Activated CD4-positive, alpha-beta T cell treated with anti-CD3 and anti-CD28 coated beads, Interleukin-2, Interleukin-6, amounts not matched to agents 100 ng/mL and 50 ng/mL, durations not matched to agents 16 hours and 8 hours (primary cell): ENCODE data around the gene RHOBTB3.

Experiments used
- DNase-seq: peaks from one replicate; pipeline ENCODE4 v3.0.0-alpha.2; 2020

The RHOBTB3 gene

DNA sequence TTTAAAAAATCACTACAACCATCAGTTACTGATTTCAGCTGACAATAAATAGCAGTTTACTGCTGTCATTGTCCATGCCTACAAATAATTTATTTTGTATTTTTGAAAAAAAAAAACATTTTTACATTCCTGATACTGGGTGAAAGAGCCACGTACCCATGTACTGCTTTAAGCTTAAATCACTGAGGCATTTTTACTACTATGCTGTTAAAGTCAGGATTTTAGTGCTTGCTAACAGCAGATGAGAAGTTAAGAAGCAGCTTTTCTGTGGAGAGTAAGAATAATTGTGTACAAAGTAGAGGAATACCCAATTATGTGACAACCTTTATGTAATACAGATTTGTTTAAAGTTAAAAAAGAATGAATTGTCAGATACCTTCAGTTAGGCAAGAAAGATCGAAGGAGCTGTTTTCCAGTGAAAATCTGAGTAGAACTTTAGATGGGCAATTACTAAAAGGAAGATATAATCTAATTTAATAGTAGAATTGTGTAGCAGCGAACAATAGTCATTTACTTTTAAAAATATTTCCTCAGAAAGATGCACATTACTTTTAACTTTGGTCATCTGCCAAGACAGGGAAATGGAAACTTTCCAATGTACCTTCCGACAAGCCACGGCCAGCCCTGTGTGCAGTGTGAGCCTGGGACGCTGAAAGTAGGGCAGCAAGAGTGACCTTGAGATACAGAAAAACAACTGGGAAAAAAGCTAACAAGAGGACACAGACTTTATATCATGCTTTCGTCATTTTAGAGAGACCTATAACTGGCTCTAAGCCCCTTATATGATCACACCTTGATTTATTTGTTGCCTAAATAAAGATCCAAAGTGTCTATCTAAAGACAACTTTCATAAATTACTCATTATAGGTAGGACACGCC is 39.9 kb downstream of the RHOBTB3 start:
- no peak for DNase-seq

DNA sequence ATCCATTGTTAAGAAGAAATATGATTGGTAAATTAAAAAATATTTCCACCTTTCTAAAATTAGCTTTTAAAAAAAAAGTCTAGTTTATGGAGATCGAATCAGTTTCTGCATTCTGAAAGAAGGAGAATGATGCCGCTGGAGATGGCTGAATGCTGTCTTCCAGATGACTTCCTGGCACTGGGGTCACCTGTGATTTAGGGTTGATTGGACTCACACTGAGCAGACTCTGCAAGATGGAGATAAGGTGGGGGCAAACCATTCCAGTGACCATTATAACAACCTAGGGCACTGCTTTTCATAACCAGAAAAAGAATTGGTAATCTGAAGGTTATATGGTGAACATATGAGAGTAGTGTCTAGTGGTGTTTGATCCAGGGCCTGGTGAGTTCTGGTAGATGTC is 40.8 kb downstream of the RHOBTB3 start:
- no peak for DNase-seq

DNA sequence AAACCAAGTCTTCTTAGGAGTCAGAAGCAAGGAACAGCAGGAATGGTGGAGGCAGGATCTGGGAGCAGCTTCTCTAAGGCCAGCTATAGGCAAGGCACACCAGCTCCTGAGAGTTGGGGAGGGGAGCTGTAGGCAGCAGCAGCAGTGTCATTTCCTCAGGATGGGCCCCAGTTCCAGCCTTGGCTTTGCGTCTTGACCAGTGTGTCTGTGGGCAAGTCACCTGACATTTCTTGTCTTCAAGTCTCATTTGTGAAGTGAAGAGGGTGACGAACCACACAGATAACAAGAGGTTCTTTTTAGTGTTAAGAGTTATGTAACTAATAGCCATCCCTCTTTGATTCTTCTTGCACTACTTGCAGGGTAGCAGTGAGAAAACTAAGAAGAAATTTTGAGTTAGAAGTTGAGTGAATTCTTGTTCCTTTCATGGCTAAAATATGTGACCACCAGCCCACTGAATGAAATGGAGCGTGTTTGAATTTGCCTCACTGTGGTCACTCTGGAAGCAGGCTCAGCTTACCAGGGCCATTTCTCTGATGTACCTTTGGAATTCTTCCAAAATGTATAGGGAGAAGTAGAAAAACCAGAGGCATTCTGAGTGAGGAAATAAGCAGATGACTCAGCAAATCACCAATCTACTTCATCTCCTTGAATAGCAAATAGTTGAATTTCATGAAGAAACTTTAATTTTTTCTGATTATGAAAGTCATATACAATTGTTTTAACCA is 42.4 kb downstream of the RHOBTB3 start:
- DNase-seq, result no peak

DNA sequence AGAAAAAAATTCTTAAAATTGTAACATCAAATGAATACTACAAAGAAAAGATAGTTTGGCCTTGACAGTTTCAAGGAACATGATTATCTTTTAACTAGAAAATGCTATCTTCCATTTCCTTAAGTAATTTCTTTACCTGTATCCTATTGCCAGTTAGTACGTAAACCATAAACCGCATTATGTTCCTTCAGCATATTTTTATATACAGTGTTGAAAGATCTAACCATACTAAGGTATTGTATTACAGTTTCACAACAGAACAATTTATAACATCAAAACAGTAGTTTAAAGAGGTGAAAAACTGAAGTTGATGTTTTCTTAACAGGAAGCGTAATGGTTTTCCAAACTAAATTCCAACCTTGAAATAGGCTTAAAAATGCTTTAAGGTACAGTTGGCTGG is 46.3 kb downstream of the RHOBTB3 start:
- DNase-seq, result no peak

DNA sequence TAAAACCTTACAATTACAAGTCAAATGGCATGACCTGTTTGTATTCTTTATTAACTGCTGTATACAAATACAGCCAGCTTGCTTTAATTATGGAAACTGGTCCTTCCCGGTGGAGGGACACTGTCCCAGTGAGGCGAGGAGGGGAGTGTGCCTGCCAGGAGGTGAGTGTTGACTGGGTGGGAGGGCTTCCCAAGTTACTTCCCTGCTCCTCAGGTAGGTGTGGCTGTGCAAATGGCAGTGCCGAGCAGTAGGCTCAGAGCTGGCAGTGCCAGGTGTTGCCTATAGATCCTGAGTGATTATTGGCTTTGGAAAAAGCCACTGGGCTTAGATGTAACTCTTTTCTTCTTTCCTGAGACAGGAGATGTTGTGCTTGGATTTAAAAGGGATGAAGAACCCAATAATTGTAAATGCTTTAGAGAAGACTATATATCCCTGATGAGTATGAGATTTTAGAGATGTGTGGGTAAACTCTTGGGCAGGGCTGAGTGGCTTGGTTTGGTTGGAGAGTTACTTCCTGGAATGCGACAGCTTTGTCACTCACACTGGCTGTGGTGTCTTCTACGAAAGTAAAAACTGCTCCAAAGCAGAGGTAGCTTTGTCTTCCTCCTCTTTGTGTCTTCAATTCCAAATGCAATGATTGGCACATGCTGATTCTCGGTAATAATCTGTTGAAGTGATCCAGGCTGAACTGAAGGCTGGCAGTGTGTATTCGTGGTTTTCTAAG is 47.7 kb downstream of the RHOBTB3 start:
- DNase-seq, result no peak

DNA sequence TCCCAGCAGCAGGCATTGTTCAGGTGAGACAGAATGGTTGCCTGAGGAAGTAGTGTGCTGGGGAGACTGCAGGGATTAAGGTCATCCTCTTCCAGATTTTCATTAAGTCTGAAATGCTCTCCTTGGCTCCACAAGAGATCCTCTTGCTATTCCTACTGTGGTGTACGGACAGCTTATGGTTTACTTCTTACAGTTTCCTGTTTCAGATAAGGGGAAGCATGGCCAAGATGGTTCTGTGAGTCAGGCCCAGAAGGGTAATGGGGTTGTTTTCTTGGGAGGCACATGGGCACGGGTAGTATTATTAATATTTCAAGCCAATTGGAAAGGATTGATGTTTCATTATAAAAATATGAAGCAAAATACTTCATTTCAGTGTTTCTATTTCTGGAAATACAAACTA is 48.5 kb downstream of the RHOBTB3 start:
- DNase-seq, result no peak

DNA sequence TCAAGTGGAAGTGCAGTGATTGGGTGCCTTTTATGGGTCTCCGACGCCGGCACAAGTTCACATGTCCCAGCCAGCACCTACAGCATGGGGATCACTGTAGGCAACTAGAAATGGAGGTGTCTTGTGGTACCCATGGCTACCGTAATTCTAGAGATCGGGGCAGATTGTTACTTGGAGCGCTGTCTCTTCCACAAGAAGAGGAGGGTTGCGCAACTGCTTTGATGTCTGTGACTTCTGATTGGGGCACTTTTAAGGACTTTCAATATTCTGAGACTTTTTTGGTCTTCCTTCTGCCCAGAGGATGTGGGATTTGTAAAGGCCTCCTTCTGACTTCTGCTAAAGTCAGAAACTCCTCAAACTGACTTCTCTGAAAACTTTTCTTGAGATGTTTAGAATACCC is 49.5 kb downstream of the RHOBTB3 start:
- no peak for DNase-seq

DNA sequence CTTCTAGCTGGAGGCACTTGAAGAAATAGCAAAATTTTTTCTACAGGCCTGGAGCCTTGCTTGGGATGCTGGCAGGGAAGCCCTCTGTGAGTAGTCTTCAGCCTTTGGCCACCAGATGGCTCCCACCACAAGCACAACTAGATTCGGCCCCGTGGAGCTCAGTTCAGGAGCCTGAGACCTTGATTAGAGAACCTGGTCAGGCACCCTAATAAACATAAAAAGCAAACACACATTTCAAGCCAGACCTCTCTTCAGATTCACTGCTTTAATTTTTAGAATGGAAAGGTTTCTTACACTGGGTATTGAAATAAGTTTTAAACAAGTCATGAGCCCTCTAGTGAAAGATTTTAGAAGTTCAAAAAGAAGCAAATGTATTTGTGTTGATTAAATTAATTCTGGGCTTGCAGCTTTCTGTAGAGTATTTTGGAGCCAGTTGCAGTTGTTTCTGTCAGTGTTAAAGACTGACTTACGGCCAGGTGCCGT is 50.0 kb downstream of the RHOBTB3 start:
- peak; percentile 81 for DNase-seq

DNA sequence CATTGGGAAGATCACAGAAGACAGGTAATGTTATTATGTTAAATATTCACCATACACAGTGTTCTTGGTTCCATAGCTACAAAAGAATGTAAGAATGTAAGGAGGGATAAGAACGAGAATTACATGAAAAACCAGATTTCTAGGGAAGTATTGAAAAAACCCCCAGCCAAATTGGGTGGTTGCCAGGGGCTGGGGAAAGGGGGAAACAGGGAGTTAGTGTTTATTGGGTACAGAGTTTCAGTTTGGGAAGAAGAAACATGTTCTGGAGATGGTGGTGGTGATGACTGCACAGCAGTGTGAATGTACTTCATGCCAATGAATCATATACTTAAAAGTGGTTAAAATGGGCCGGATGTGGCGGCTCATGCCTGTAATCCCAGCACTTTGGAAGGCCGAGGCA is 51.0 kb downstream of the RHOBTB3 start:
- DNase-seq, result no peak

DNA sequence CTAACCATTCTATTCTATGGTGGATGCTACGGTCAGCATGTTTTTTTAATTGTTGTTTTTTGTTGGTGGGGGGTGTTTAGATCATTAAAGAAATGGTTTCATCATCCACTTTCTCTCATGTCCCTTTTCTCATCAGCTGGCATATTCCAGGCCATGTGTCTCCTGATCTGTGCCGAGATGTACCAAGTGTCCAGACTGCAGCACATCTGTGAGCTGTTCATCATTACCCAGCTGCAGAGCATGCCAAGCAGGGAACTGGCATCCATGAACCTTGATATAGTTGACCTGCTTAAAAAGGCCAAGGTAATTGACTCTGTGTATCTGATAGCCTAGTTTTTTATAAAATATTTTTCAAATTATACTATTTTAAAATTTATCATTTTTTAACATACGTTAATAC is 52.5 kb downstream of the RHOBTB3 start:
- no peak for DNase-seq

DNA sequence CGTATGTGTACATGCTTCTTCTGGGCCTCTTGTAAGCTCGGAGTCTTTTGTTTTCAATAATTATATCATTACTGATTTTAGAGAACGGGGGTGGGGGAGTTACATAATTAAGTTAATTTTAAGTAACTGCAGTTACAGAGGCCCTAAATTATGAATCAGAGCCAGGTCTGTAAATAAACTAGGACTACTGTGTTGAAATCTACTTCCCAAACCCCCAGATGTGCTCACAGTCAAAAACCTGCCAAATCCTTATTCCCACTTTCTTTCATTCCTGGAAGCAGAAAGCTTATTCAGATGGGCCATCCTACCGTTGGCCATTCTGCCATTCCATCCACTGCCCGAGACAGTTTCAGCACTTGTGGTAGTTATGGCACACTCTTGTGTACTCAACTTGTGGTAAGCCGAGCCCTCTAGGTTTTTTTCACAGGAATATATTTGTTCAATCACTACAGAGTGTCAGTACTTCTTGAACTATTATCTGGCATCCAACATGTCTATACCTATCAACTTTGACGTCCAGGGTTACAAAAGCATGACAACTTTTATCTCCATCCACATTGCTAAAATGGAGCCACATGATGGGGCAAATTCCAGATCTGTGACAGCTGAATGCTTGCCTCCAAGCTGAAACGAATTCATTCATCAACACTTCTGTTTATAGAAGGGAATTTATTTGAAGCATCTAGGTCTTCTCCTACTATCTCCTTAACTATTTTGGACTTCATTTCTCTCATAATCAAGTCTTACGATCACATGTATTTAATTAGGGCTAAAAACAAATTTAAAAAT is 53.6 kb downstream of the RHOBTB3 start:
- no peak for DNase-seq

DNA sequence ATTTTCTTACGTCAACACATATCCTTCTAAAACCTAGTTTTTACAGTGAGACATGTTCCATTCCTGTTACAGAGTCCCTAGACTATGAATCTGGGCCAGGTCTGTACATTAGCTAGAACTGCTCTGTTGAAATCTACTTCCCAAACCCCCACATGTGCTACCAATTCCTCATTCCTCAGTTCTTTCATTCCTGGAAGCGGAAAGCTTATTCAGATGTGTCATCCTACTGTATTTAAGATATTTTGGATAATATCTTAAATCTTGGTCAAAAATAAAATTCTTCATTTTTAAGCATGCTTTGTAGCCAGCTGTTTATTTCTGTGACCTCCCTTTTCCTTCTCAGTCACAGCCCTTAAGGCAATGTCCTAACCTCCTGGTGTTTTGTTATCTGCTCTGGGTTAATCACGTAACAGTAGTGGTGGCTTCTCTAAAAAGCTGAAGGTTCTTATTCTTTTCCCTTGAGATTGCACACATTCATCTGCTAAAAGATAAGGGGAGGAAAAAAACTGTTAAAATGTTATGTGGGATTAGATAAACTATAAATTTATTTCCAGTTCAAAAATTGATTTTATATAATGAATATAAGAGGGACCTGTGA is 55.8 kb downstream of the RHOBTB3 start:
- no peak for DNase-seq

DNA sequence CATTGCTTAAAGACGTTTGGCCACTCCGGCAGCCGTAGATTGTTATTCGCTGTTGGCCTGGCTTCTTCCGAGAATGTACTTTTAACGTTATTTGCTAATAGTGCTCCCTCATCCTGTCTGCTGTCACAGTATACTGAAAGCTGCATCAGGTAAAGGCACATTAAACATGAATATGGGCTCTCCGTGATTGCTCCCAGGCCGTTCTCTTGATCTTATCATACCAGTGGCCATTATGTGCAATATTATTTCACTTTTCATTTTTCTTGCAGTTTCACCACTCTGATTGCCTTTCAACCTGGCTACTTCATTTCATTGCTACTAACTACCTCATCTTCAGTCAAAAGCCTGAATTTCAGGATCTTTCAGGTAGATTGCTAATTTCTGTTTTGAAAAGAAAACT is 57.4 kb downstream of the RHOBTB3 start:
- no peak for DNase-seq

DNA sequence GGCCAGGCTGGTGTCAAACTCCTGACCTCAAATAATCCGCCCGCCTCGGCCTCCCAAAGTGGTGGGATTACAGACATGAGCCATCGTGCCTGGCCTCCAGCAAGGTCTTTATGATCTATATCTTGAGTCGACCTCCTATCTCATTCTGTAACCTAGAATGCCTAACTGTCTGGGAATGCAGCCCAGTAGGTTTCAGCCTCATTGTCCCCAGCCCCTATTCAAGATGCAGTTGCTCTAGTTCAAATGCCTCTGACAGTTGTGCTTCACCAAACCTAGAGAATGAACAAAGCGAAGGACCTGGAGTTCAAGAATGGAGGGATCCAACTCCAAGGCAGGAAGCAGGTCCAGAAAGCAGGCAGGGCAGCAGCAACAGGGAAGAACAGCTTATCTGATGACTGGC is 60.6 kb downstream of the RHOBTB3 start:
- no peak for DNase-seq

DNA sequence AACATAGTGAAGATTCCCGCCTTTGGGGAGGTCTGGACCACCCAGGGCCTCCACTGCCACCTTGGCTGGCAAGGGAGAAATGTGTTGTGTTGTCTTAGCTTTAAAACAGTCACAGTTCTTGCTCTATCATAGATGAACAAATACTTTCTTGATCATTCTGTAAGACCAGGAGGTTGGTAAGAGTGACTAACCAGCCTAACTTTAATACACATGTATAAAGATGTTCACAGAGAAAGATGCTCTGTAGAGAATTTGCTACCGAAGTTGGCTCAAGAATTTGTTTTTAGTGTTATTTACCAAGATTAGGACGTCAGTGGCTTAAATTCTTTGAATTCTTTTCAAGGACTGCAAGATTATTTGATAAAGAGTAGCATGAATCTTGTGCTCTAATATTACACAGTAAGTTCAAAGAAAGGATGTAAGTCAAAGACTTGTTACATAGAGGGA is 63.0 kb downstream of the RHOBTB3 start:
- no peak for DNase-seq

DNA sequence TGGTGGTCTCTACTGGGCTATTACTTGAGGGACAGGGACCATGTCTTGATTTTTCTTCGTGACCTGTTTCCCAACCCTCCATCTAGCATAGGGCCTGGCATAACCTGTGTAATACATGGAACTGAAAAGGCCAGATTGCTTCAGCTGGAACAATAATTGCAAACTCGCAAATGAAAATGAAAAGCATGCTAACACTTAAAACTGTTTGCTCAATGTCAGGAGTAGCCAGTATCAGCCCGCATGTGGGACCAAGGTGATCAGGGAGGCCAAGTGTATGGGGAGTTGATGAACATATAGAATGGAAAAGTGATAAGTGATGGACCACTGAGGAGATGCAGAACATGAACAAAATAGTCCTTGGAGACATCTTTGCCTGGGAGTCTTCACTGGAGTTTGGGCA is 66.2 kb downstream of the RHOBTB3 start:
- DNase-seq, result no peak

DNA sequence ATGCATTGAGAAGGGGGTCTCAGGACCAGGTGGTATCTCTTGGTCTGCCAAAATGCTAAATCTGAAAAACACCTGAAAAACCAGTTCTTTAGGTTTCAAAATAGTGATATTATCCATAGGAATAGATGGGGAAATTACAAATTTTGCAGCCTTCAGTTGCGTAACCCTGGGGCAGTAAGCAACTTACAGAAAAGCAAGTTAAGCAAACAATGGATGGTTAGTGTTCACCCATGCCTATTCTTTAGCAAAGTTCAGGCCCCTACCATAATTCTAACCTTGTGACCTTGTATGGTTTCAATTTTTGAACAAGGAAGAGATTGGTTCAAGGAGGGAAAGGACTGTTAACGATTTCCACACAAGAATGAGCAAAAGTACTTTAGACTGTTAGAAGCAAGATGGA is 66.9 kb downstream of the RHOBTB3 start:
- no peak for DNase-seq

DNA sequence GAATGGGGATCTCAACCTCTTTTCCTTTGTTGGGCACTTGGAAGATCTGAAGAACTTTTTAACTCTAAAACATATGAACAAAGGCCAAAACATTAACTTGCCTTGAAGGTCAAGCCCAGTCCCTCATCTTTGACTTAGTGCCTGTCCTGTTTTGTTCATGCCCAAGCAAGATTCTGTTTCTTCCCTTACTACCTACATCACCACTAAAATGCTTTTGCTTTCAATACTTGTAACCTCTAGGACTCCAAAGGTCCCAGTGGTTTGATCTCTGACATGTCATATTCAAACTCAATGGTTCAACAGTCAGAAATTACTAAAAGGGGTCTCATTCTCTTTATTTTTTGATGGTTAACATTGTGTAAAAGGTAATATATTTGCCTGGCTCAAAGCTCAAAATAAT is 67.4 kb downstream of the RHOBTB3 start:
- DNase-seq, result no peak

DNA sequence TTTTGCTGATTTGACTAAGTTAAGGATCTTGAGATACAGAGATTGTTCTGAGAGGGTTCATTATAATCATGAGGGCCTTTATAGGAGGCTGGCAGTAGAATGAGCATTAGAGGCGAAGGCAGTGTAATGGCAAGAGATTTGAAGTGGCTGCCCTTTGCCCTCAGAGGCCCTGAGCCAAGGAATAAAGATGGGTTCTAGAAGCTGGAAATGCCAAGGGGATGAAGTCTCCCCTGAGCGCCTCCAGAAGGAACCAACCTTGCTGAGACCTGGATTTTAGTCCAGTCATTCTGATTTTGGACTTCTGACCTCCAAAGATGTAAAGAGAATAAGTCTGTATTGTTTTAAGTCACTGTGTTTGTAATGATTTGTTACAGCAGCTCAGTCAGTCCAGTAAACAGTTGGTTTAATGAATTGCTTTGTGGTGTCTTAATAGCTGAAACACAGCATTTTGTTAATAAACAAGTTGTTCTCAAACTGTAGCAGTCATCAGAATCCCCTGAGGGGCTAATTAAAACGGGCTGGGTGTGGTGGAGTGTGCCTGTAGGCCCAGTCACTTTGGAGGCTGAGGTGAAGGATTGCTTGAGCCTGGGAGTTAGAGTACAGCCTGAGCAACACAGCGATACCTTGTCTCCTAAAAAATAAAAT is 68.2 kb downstream of the RHOBTB3 start:
- DNase-seq, result no peak

DNA sequence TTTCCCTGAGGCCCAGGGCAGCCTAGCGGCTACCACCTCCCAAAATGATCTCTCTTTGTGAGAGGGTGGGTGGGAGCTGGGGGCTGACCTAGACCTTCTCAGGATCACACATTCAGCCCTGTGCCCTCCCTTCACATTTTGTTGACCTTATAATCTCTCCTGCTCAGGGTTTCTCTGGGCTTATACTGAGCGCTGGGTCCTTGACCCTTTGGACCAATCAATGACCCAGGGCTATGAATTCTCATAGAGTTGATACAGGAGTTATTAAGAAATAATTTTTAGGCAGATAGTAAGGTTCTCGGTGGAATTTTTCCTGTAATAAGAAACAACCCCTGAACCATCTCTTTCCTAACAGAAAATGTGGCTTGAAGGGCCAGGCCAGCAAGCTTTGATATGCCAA is 69.4 kb downstream of the RHOBTB3 start:
- DNase-seq, result no peak

DNA sequence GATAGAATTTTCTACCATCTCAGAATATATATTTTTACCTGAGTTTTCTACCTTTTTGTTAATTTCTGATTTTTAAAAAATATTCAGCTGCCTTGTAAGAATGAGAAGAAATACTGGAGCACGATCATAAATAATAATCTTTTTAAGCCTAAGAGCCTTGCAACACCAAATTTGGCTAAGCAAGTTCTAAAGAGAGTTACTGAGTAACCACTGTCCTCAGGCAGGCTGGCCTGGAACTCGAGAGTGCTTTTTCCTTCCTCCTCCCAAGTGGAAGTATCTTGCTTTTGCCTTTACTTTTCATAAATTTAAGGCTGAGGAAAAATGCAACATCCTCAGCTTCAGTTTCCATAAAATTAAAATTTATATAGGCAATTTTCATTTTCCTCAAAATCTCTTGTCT is 70.4 kb downstream of the RHOBTB3 start:
- DNase-seq, result no peak

DNA sequence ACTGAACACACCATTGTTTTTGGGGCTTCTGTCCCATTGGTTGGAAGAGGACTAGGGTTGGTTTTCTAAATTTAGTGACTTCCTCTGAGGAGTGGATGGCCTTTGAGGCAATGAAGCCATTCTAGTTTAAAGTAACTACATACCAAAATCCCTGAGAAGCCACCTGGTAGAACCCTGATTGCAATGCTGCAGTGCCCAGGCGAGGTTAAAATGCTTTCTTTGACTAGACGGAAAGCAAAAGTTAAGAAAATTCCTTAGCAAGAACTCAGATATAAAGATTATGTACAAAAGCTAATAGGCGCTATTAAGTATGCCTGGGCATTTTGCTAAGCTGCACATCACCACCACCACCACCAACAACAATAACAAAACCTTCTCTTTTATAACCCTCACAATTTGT is 70.8 kb downstream of the RHOBTB3 start:
- no peak for DNase-seq
